SK-N-SH treated with all-trans-retinoic acid at 6 μM for 48 hours (cell line): Measurements from ENCODE around the gene ASPDH.

Experiments used
- ATAC-seq: fragments of 200-7000 bp; cut with Tn5 transposase; 3 replicates; pipeline ENCODE4 v1.9.1; 2020; ENCODE audit warnings: mild to moderate bottlenecking, moderate library complexity
- ARNTL ChIP-seq: fragments of 450-650 bp; formaldehyde crosslinking; IDR thresholded peaks from 2 replicates; pipeline ENCODE4 v1.5.0; 2020; ENCODE audit warnings: low read depth, mild to moderate bottlenecking, moderate library complexity, borderline replicate concordance
- BACH2 ChIP-seq: fragments of 250-450 bp; sonication (Bioruptor Pico); IDR thresholded peaks from 2 replicates; pipeline ENCODE4 v1.9.0; 2021; ENCODE audit warnings: mild to moderate bottlenecking, borderline replicate concordance
- CSDC2 ChIP-seq: fragments of 250-450 bp; sonication (Bioruptor Pico); IDR thresholded peaks from 2 replicates; pipeline ENCODE4 v1.5.0; 2020; ENCODE audit warnings: mild to moderate bottlenecking, moderate library complexity
- ESRRG ChIP-seq: fragments of 250-450 bp; sonication (Bioruptor Pico); IDR thresholded peaks from 2 replicates; pipeline ENCODE4 v1.6.1; 2021; ENCODE audit warnings: mild to moderate bottlenecking
- ISL1 ChIP-seq: fragments of 250-450 bp; sonication (Bioruptor Pico); IDR thresholded peaks from 2 replicates; pipeline ENCODE4 v2.1.2; 2022; ENCODE audit warnings: mild to moderate bottlenecking, moderate library complexity
- PPARA ChIP-seq: fragments of 250-450 bp; sonication (Bioruptor Pico); IDR thresholded peaks from 2 replicates; pipeline ENCODE4 v1.5.0; 2020; ENCODE audit warnings: mild to moderate bottlenecking, borderline replicate concordance
- RARB ChIP-seq: fragments of 250-450 bp; sonication (Bioruptor Pico); IDR thresholded peaks from 2 replicates; pipeline ENCODE4 v1.8.0; 2021; ENCODE audit warnings: mild to moderate bottlenecking, moderate library complexity
- SNAI2 ChIP-seq: fragments of 250-450 bp; sonication (Bioruptor Pico); IDR thresholded peaks from 2 replicates; pipeline ENCODE4 v1.5.0; 2020; ENCODE audit warnings: mild to moderate bottlenecking, moderate library complexity
- TCF4 ChIP-seq: fragments of 250-450 bp; sonication (Bioruptor Pico); IDR thresholded peaks from 2 replicates; pipeline ENCODE4 v1.8.0; 2021; ENCODE audit warnings: mild to moderate bottlenecking, moderate library complexity, borderline replicate concordance
- TOX ChIP-seq: fragments of 250-450 bp; sonication (Bioruptor Pico); IDR thresholded peaks from 2 replicates; pipeline ENCODE4 v1.8.0; 2021; ENCODE audit warnings: mild to moderate bottlenecking, moderate library complexity, borderline replicate concordance
- ZNF565 ChIP-seq: fragments of 450-650 bp; formaldehyde crosslinking; conservative IDR thresholded peaks from 2 replicates; pipeline ENCODE4 v1.5.0; 2020; ENCODE audit warnings: low read depth, mild to moderate bottlenecking, moderate library complexity
- ZNF70 ChIP-seq: fragments of 450-650 bp; formaldehyde crosslinking; IDR thresholded peaks from 2 replicates; pipeline ENCODE4 v1.5.0; 2020; ENCODE audit warnings: mild to moderate bottlenecking, moderate library complexity
- ZNF8 ChIP-seq: fragments of 450-650 bp; formaldehyde crosslinking; IDR thresholded peaks from 2 replicates; pipeline ENCODE4 v1.5.0; 2020; ENCODE audit warnings: mild to moderate bottlenecking, moderate library complexity
- TF ChIP-seq, protein P1 (sequence below): fragments of 250-450 bp; sonication (Bioruptor Pico); IDR thresholded peaks from 2 replicates; pipeline ENCODE4 v1.8.0; 2020; ENCODE audit warnings: mild to moderate bottlenecking, moderate library complexity, borderline replicate concordance
- TF ChIP-seq, protein P2 (sequence below): fragments of 250-450 bp; sonication (Bioruptor Pico); IDR thresholded peaks from 2 replicates; pipeline ENCODE4 v1.5.1; 2020; ENCODE audit warnings: low read depth, mild to moderate bottlenecking, moderate library complexity
- TF ChIP-seq, protein P3 (sequence below): fragments of 250-450 bp; sonication (Bioruptor Pico); IDR thresholded peaks from 2 replicates; pipeline ENCODE4 v1.5.0; 2020; ENCODE audit warnings: mild to moderate bottlenecking, moderate library complexity
- TF ChIP-seq, protein P4 (sequence below): fragments of 250-450 bp; sonication (Bioruptor Pico); IDR thresholded peaks from 2 replicates; pipeline ENCODE4 v1.8.0; 2021; ENCODE audit warnings: low read depth, mild to moderate bottlenecking, moderate library complexity, borderline replicate concordance

ASPDH gene

DNA sequence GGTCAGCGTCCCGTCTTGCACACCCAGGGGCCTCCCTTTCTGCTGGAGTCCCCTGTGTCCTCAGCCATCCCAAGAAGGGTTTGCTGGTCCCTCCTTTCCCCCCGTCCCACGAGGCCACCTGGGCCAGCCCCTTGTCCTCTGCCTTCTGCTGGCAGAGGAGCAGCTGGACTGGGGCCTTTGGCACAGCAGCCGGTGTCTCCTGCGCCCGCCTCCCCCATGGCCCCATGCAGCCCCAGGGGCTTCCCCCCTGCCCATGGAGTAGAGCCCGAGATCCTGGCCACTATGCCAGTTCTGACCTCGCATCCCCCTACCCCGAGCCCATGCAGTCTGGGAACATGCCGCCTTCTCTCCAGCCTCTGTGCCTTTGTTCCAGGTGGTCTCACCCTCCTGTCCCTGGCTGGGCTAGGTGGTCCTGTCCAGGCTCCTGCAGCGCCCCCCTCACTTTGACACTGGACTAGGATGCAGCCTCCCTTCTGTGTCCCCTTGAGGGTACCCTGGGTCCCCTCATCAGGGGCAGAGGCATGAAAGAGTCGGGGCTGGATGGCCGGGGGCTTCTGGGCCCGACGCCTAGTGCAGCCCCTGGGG, 31.4 kb downstream of the ASPDH start:
- ATAC-seq, result no peak
- no peak for TF ChIP-seq ZNF70 (CRISPR knock-in tag)
- TF ChIP-seq TOX, result no peak
- TF ChIP-seq BACH2, result no peak
- TF ChIP-seq PPARA (CRISPR knock-in tag), result no peak
- TF ChIP-seq, protein P1, sequence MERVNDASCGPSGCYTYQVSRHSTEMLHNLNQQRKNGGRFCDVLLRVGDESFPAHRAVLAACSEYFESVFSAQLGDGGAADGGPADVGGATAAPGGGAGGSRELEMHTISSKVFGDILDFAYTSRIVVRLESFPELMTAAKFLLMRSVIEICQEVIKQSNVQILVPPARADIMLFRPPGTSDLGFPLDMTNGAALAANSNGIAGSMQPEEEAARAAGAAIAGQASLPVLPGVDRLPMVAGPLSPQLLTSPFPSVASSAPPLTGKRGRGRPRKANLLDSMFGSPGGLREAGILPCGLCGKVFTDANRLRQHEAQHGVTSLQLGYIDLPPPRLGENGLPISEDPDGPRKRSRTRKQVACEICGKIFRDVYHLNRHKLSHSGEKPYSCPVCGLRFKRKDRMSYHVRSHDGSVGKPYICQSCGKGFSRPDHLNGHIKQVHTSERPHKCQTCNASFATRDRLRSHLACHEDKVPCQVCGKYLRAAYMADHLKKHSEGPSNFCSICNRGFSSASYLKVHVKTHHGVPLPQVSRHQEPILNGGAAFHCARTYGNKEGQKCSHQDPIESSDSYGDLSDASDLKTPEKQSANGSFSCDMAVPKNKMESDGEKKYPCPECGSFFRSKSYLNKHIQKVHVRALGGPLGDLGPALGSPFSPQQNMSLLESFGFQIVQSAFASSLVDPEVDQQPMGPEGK (CRISPR knock-in tag), result no peak
- no peak for TF ChIP-seq ESRRG (CRISPR knock-in tag)
- TF ChIP-seq, protein P2, sequence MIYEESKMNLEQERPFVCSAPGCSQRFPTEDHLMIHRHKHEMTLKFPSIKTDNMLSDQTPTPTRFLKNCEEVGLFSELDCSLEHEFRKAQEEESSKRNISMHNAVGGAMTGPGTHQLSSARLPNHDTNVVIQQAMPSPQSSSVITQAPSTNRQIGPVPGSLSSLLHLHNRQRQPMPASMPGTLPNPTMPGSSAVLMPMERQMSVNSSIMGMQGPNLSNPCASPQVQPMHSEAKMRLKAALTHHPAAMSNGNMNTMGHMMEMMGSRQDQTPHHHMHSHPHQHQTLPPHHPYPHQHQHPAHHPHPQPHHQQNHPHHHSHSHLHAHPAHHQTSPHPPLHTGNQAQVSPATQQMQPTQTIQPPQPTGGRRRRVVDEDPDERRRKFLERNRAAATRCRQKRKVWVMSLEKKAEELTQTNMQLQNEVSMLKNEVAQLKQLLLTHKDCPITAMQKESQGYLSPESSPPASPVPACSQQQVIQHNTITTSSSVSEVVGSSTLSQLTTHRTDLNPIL (CRISPR knock-in tag), result no peak
- TF ChIP-seq, protein P3, sequence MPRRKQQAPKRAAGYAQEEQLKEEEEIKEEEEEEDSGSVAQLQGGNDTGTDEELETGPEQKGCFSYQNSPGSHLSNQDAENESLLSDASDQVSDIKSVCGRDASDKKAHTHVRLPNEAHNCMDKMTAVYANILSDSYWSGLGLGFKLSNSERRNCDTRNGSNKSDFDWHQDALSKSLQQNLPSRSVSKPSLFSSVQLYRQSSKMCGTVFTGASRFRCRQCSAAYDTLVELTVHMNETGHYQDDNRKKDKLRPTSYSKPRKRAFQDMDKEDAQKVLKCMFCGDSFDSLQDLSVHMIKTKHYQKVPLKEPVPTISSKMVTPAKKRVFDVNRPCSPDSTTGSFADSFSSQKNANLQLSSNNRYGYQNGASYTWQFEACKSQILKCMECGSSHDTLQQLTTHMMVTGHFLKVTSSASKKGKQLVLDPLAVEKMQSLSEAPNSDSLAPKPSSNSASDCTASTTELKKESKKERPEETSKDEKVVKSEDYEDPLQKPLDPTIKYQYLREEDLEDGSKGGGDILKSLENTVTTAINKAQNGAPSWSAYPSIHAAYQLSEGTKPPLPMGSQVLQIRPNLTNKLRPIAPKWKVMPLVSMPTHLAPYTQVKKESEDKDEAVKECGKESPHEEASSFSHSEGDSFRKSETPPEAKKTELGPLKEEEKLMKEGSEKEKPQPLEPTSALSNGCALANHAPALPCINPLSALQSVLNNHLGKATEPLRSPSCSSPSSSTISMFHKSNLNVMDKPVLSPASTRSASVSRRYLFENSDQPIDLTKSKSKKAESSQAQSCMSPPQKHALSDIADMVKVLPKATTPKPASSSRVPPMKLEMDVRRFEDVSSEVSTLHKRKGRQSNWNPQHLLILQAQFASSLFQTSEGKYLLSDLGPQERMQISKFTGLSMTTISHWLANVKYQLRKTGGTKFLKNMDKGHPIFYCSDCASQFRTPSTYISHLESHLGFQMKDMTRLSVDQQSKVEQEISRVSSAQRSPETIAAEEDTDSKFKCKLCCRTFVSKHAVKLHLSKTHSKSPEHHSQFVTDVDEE (CRISPR knock-in tag), result no peak
- TF ChIP-seq SNAI2, result no peak
- TF ChIP-seq ARNTL (CRISPR knock-in tag), result no peak
- TF ChIP-seq ZNF565 (CRISPR knock-in tag), result no peak
- TF ChIP-seq RARB (CRISPR knock-in tag), result no peak
- TF ChIP-seq TCF4 (CRISPR knock-in tag), result no peak
- TF ChIP-seq CSDC2 (CRISPR knock-in tag), result no peak
- TF ChIP-seq, all 23 proteins: peak for 0

DNA sequence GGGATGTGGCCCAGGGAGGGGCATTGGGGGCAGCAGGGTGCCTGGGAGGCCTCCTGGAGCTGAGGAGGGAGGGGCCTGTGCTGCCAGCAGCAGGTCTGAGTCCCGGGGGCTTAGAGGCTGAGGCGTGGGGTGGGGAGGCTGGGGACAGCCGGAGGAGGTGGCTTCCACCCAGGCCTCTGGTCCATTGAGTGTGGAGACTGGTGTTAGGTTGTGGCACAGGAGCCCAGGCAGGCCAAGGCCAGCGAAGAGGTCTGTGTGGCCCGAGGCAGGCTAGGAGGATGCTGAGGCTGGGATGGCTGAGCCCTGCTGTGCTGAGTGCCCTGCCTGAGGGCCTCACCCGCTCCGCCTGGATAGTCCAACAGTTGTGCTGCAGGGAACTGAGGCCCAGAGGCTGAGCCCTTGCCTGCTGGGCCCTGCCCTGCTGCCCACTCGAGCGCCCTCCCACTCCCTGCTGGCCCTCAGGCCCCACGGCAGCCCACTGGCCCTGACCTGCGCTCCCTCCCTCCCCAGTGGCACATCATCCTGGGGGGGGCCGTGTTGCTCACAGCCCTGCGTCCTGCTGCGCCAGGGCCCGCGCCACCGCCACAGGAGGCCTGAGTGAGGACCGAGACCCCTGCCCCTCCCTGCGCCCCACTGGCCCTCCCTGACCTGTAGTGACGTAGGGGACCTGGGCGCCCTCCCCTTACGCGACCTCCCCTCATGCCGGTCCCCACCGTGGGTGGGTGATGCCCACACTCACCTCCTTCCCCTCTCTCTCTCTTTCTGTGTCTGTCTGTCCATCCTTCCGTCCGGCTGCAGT, 32.2 kb downstream of the ASPDH start:
- ATAC-seq, result no peak
- no peak for TF ChIP-seq ZNF565 (CRISPR knock-in tag)
- TF ChIP-seq ZNF70 (CRISPR knock-in tag), result no peak
- no peak for TF ChIP-seq SNAI2
- no peak for TF ChIP-seq CSDC2 (CRISPR knock-in tag)
- TF ChIP-seq, protein P1 (CRISPR knock-in tag), result no peak
- no peak for TF ChIP-seq RARB (CRISPR knock-in tag)
- TF ChIP-seq, protein P3 (CRISPR knock-in tag), result no peak
- no peak for TF ChIP-seq ISL1
- TF ChIP-seq BACH2, result no peak
- TF ChIP-seq ZNF8 (CRISPR knock-in tag), result no peak
- no peak for TF ChIP-seq ARNTL (CRISPR knock-in tag)
- TF ChIP-seq, protein P4, sequence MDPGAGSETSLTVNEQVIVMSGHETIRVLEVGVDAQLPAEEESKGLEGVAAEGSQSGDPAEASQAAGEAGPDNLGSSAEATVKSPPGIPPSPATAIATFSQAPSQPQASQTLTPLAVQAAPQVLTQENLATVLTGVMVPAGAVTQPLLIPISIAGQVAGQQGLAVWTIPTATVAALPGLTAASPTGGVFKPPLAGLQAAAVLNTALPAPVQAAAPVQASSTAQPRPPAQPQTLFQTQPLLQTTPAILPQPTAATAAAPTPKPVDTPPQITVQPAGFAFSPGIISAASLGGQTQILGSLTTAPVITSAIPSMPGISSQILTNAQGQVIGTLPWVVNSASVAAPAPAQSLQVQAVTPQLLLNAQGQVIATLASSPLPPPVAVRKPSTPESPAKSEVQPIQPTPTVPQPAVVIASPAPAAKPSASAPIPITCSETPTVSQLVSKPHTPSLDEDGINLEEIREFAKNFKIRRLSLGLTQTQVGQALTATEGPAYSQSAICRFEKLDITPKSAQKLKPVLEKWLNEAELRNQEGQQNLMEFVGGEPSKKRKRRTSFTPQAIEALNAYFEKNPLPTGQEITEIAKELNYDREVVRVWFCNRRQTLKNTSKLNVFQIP (CRISPR knock-in tag), result no peak
- TF ChIP-seq, all 23 proteins: peak for 0
